GM18870 (cell line): ENCODE results near the gene STAT1.

Source experiments
- ATAC-seq: cut with Tn5 transposase; IDR thresholded peaks from one replicate; pipeline ENCODE4 v1.9.1; 2021; ENCODE audit warnings: moderate library complexity; ENCODE audit not compliant: unreplicated experiment

The STAT1 gene

GRCh38 chr2:190927301-190927700 lies 86.7 kb downstream of the STAT1 start:
- no peak for ATAC-seq

- no peak for ATAC-seq
Measured at GRCh38 chr2:190922376-190922775, 91.6 kb downstream of the STAT1 start.

- ATAC-seq = no peak
Measured at GRCh38 chr2:190920085-190920484, 93.9 kb downstream of the STAT1 start.
